Measurements from ENCODE around the gene PAX8. TPM values are rescaled to one million over a fixed set of nuclear protein-coding genes. Genes with fewer than 3 reads are reported as not detected.

The PAX8 gene
- total and polyA plus RNA-seq, 2 of the 13 experiments (the other 11 are each of a cell fraction or from before 2014, with no cell fraction given) = 1.5 to 8.8 TPM

DNA sequence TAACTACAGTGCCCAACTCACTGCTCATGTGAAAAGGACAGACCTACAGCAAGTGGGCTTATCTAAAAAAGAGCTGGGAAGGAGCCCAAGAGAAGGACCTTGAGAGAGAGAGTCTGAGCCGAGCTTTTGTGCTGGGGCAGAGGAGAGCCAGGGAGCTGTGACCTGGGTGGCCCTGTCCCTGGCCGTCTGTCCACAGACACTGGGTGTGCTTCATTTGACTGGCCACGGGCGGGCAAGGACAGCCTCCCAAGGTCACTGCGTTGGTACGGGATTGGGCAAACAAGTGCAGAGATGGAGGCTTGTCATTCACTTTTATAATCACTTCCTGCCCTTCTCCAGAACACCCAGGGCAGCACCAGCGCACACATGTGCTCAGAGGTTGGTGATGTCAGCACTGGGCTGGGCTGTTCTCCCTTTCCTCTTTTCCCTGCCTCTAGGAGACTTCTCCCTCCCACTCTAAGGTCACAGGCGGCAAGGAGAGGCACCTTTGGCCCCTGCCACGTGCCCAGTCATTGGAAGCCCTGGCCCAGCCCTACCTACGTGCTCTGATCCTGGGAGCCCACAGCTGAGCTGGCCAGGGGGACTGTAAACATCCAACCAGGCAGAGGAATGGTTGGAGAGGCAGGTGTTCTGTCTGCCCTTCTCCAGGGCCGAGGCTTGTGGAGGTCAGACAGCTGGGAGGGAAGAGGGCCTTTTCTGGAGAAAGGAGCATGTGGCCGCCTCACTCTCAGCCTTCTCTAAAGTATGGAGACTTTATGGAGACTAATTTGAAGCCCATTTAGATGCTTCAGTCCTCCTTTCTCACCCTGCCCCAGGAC is 111.4 kb downstream of the PAX8 start (continued):
- TF ChIP-seq, protein P1, sequence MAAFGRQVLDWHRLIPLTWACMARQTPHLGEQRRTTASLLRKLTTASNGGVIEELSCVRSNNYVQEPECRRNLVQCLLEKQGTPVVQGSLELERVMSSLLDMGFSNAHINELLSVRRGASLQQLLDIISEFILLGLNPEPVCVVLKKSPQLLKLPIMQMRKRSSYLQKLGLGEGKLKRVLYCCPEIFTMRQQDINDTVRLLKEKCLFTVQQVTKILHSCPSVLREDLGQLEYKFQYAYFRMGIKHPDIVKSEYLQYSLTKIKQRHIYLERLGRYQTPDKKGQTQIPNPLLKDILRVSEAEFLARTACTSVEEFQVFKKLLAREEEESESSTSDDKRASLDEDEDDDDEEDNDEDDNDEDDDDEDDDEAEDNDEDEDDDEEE (CRISPR knock-in tag; IDR thresholded peaks at IDR 0.05) = peak; percentile 93
- TF ChIP-seq FOSL1 (CRISPR knock-in tag; IDR thresholded peaks at IDR 0.05; ENCODE audit: borderline replicate concordance) (no peak), ZFP36 (IDR thresholded peaks at IDR 0.05; ENCODE audit: borderline replicate concordance, low read depth, low read length, partially characterized antibody) (no peak), ZNF562 (CRISPR knock-in tag; IDR thresholded peaks at IDR 0.05; ENCODE audit: borderline replicate concordance) (no peak; the same call in 1 of the 2 replicates), BRD4 (CRISPR knock-in tag; IDR thresholded peaks at IDR 0.05) (0 out of 2 replicates have a peak, but pooled peaks have one; percentile 46), ZBTB8A (CRISPR knock-in tag; IDR thresholded peaks at IDR 0.05; ENCODE audit: borderline replicate concordance, low read depth) (peak; percentile 79; the same call in 1 of the 2 replicates), HHEX (CRISPR knock-in tag; IDR thresholded peaks at IDR 0.05) (no peak; the same call in 1 of the 2 replicates), ZSCAN20 (CRISPR knock-in tag; IDR thresholded peaks at IDR 0.05; ENCODE audit: borderline replicate concordance) (no peak), FOXA1 (IDR thresholded peaks at IDR 0.05) (no peak), FOXA1 (CRISPR knock-in tag; IDR thresholded peaks at IDR 0.05) (peak; percentile 81), ZNF282 (IDR thresholded peaks at IDR 0.05; ENCODE audit: partially characterized antibody) (no peak), ZNF33A (CRISPR knock-in tag; IDR thresholded peaks at IDR 0.05; ENCODE audit: borderline replicate concordance) (peak; percentile 73; the same call in 1 of the 2 replicates)
- TF ChIP-seq, protein P2, sequence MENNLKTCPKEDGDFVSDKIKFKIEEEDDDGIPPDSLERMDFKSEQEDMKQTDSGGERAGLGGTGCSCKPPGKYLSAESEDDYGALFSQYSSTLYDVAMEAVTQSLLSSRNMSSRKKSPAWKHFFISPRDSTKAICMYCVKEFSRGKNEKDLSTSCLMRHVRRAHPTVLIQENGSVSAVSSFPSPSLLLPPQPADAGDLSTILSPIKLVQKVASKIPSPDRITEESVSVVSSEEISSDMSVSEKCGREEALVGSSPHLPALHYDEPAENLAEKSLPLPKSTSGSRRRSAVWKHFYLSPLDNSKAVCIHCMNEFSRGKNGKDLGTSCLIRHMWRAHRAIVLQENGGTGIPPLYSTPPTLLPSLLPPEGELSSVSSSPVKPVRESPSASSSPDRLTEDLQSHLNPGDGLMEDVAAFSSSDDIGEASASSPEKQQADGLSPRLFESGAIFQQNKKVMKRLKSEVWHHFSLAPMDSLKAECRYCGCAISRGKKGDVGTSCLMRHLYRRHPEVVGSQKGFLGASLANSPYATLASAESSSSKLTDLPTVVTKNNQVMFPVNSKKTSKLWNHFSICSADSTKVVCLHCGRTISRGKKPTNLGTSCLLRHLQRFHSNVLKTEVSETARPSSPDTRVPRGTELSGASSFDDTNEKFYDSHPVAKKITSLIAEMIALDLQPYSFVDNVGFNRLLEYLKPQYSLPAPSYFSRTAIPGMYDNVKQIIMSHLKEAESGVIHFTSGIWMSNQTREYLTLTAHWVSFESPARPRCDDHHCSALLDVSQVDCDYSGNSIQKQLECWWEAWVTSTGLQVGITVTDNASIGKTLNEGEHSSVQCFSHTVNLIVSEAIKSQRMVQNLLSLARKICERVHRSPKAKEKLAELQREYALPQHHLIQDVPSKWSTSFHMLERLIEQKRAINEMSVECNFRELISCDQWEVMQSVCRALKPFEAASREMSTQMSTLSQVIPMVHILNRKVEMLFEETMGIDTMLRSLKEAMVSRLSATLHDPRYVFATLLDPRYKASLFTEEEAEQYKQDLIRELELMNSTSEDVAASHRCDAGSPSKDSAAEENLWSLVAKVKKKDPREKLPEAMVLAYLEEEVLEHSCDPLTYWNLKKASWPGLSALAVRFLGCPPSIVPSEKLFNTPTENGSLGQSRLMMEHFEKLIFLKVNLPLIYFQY (CRISPR knock-in tag; IDR thresholded peaks at IDR 0.05; ENCODE audit: borderline replicate concordance) = peak; percentile 96
- TF ChIP-seq, protein P3, sequence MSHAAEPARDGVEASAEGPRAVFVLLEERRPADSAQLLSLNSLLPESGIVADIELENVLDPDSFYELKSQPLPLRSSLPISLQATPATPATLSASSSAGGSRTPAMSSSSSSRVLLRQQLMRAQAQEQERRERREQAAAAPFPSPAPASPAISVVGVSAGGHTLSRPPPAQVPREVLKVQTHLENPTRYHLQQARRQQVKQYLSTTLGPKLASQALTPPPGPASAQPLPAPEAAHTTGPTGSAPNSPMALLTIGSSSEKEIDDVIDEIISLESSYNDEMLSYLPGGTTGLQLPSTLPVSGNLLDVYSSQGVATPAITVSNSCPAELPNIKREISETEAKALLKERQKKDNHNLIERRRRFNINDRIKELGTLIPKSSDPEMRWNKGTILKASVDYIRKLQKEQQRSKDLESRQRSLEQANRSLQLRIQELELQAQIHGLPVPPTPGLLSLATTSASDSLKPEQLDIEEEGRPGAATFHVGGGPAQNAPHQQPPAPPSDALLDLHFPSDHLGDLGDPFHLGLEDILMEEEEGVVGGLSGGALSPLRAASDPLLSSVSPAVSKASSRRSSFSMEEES (CRISPR knock-in tag; IDR thresholded peaks at IDR 0.05) = peak; percentile 97
- TF ChIP-seq, protein P4, sequence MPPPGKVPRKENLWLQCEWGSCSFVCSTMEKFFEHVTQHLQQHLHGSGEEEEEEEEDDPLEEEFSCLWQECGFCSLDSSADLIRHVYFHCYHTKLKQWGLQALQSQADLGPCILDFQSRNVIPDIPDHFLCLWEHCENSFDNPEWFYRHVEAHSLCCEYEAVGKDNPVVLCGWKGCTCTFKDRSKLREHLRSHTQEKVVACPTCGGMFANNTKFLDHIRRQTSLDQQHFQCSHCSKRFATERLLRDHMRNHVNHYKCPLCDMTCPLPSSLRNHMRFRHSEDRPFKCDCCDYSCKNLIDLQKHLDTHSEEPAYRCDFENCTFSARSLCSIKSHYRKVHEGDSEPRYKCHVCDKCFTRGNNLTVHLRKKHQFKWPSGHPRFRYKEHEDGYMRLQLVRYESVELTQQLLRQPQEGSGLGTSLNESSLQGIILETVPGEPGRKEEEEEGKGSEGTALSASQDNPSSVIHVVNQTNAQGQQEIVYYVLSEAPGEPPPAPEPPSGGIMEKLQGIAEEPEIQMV (CRISPR knock-in tag; IDR thresholded peaks at IDR 0.05; ENCODE audit: low read depth) = peak; percentile 94
- TF ChIP-seq, protein P5, sequence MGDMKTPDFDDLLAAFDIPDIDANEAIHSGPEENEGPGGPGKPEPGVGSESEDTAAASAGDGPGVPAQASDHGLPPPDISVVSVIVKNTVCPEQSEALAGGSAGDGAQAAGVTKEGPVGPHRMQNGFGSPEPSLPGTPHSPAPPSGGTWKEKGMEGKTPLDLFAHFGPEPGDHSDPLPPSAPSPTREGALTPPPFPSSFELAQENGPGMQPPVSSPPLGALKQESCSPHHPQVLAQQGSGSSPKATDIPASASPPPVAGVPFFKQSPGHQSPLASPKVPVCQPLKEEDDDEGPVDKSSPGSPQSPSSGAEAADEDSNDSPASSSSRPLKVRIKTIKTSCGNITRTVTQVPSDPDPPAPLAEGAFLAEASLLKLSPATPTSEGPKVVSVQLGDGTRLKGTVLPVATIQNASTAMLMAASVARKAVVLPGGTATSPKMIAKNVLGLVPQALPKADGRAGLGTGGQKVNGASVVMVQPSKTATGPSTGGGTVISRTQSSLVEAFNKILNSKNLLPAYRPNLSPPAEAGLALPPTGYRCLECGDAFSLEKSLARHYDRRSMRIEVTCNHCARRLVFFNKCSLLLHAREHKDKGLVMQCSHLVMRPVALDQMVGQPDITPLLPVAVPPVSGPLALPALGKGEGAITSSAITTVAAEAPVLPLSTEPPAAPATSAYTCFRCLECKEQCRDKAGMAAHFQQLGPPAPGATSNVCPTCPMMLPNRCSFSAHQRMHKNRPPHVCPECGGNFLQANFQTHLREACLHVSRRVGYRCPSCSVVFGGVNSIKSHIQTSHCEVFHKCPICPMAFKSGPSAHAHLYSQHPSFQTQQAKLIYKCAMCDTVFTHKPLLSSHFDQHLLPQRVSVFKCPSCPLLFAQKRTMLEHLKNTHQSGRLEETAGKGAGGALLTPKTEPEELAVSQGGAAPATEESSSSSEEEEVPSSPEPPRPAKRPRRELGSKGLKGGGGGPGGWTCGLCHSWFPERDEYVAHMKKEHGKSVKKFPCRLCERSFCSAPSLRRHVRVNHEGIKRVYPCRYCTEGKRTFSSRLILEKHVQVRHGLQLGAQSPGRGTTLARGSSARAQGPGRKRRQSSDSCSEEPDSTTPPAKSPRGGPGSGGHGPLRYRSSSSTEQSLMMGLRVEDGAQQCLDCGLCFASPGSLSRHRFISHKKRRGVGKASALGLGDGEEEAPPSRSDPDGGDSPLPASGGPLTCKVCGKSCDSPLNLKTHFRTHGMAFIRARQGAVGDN (CRISPR knock-in tag; IDR thresholded peaks at IDR 0.05) = peak; percentile 100
